SK-N-SH treated with all-trans-retinoic acid at 6 μM for 48 hours (cell line): ENCODE data around the gene LYRM1.
"Not testable (repeated sequence)": the region's sequence is repeated elsewhere in the genome, so short reads cannot be mapped to it uniquely, and the experiment has no call there.

ENCODE experiments used
- ATAC-seq: fragments of 200-7000 bp; cut with Tn5 transposase; 3 replicates; pipeline ENCODE4 v1.9.1; 2020; ENCODE audit warnings: mild to moderate bottlenecking, moderate library complexity
- ARNTL ChIP-seq: fragments of 450-650 bp; formaldehyde crosslinking; IDR thresholded peaks from 2 replicates; pipeline ENCODE4 v1.5.0; 2020; ENCODE audit warnings: low read depth, mild to moderate bottlenecking, moderate library complexity, borderline replicate concordance
- BACH2 ChIP-seq: fragments of 250-450 bp; sonication (Bioruptor Pico); IDR thresholded peaks from 2 replicates; pipeline ENCODE4 v1.9.0; 2021; ENCODE audit warnings: mild to moderate bottlenecking, borderline replicate concordance
- CREB5 ChIP-seq: fragments of 250-450 bp; sonication (Bioruptor Pico); IDR thresholded peaks from 2 replicates; pipeline ENCODE4 v1.5.1; 2020; ENCODE audit warnings: low read depth, mild to moderate bottlenecking, moderate library complexity
- CSDC2 ChIP-seq: fragments of 250-450 bp; sonication (Bioruptor Pico); IDR thresholded peaks from 2 replicates; pipeline ENCODE4 v1.5.0; 2020; ENCODE audit warnings: mild to moderate bottlenecking, moderate library complexity
- CSRNP3 ChIP-seq: fragments of 250-450 bp; sonication (Bioruptor Pico); IDR thresholded peaks from 2 replicates; pipeline ENCODE4 v1.5.1; 2021; ENCODE audit warnings: mild to moderate bottlenecking, moderate library complexity
- ESRRG ChIP-seq: fragments of 250-450 bp; sonication (Bioruptor Pico); IDR thresholded peaks from 2 replicates; pipeline ENCODE4 v1.6.1; 2021; ENCODE audit warnings: mild to moderate bottlenecking
- GLIS3 ChIP-seq: fragments of 250-450 bp; sonication (Bioruptor Pico); IDR thresholded peaks from 2 replicates; pipeline ENCODE4 v1.5.0; 2020; ENCODE audit warnings: mild to moderate bottlenecking, moderate library complexity
- ISL1 ChIP-seq: fragments of 250-450 bp; sonication (Bioruptor Pico); IDR thresholded peaks from 2 replicates; pipeline ENCODE4 v2.1.2; 2022; ENCODE audit warnings: mild to moderate bottlenecking, moderate library complexity
- OSR1 ChIP-seq: fragments of 250-450 bp; sonication (Bioruptor Pico); IDR thresholded peaks from 2 replicates; pipeline ENCODE4 v1.8.0; 2022; ENCODE audit warnings: moderate library complexity, mild to moderate bottlenecking, inconsistent platforms
- PATZ1 ChIP-seq: fragments of 250-450 bp; sonication (Bioruptor Pico); IDR thresholded peaks from 2 replicates; pipeline ENCODE4 v1.8.0; 2020; ENCODE audit warnings: mild to moderate bottlenecking, moderate library complexity, borderline replicate concordance
- POU6F1 ChIP-seq: fragments of 250-450 bp; sonication (Bioruptor Pico); IDR thresholded peaks from 2 replicates; pipeline ENCODE4 v1.8.0; 2021; ENCODE audit warnings: low read depth, mild to moderate bottlenecking, moderate library complexity, borderline replicate concordance
- PPARA ChIP-seq: fragments of 250-450 bp; sonication (Bioruptor Pico); IDR thresholded peaks from 2 replicates; pipeline ENCODE4 v1.5.0; 2020; ENCODE audit warnings: mild to moderate bottlenecking, borderline replicate concordance
- RARB ChIP-seq: fragments of 250-450 bp; sonication (Bioruptor Pico); IDR thresholded peaks from 2 replicates; pipeline ENCODE4 v1.8.0; 2021; ENCODE audit warnings: mild to moderate bottlenecking, moderate library complexity
- SNAI2 ChIP-seq: fragments of 250-450 bp; sonication (Bioruptor Pico); IDR thresholded peaks from 2 replicates; pipeline ENCODE4 v1.5.0; 2020; ENCODE audit warnings: mild to moderate bottlenecking, moderate library complexity
- TCF4 ChIP-seq: fragments of 250-450 bp; sonication (Bioruptor Pico); IDR thresholded peaks from 2 replicates; pipeline ENCODE4 v1.8.0; 2021; ENCODE audit warnings: mild to moderate bottlenecking, moderate library complexity, borderline replicate concordance
- TOX ChIP-seq: fragments of 250-450 bp; sonication (Bioruptor Pico); IDR thresholded peaks from 2 replicates; pipeline ENCODE4 v1.8.0; 2021; ENCODE audit warnings: mild to moderate bottlenecking, moderate library complexity, borderline replicate concordance
- TSHZ2 ChIP-seq: fragments of 250-450 bp; sonication (Bioruptor Pico); IDR thresholded peaks from 2 replicates; pipeline ENCODE4 v1.5.0; 2020; ENCODE audit warnings: mild to moderate bottlenecking, moderate library complexity
- ZC3H10 ChIP-seq: fragments of 250-450 bp; sonication (Bioruptor Pico); IDR thresholded peaks from 2 replicates; pipeline ENCODE4 v1.5.1; 2021; ENCODE audit warnings: mild to moderate bottlenecking, moderate library complexity
- ZFP3 ChIP-seq: fragments of 250-450 bp; sonication (Bioruptor Pico); IDR thresholded peaks from 2 replicates; pipeline ENCODE4 v1.5.0; 2020; ENCODE audit warnings: mild to moderate bottlenecking, moderate library complexity
- ZFP30 ChIP-seq: fragments of 450-650 bp; formaldehyde crosslinking; IDR thresholded peaks from 2 replicates; pipeline ENCODE4 v1.5.0; 2022; ENCODE audit warnings: mild to moderate bottlenecking, moderate library complexity
- ZNF565 ChIP-seq: fragments of 450-650 bp; formaldehyde crosslinking; conservative IDR thresholded peaks from 2 replicates; pipeline ENCODE4 v1.5.0; 2020; ENCODE audit warnings: low read depth, mild to moderate bottlenecking, moderate library complexity
- ZNF70 ChIP-seq: fragments of 450-650 bp; formaldehyde crosslinking; IDR thresholded peaks from 2 replicates; pipeline ENCODE4 v1.5.0; 2020; ENCODE audit warnings: mild to moderate bottlenecking, moderate library complexity
- ZNF8 ChIP-seq: fragments of 450-650 bp; formaldehyde crosslinking; IDR thresholded peaks from 2 replicates; pipeline ENCODE4 v1.5.0; 2020; ENCODE audit warnings: mild to moderate bottlenecking, moderate library complexity

LYRM1 gene

GRCh38 chr16:20968765-20969164 is 68.2 kb downstream of the LYRM1 start:
- TF ChIP-seq ZNF8 (CRISPR knock-in tag) (no peak), OSR1 (CRISPR knock-in tag) (no peak), ZFP3 (no peak), PATZ1 (no peak), RARB (CRISPR knock-in tag) (no peak), SNAI2 (CRISPR knock-in tag) (no peak)
- ATAC-seq: no peak

GRCh38 chr16:20969386-20969785 is 68.8 kb downstream of the LYRM1 start:
- ATAC-seq: no peak
- TF ChIP-seq PATZ1: no peak
- no peak for TF ChIP-seq OSR1 (CRISPR knock-in tag)
- TF ChIP-seq CSDC2: no peak
- TF ChIP-seq TOX (CRISPR knock-in tag): no peak
- no peak for TF ChIP-seq ZC3H10 (CRISPR knock-in tag)
- no peak for TF ChIP-seq CREB5 (CRISPR knock-in tag)
- TF ChIP-seq ZNF565 (CRISPR knock-in tag): no peak
- TF ChIP-seq CSRNP3 (CRISPR knock-in tag): no peak
- TF ChIP-seq ARNTL (CRISPR knock-in tag): no peak
- no peak for TF ChIP-seq ZFP30 (CRISPR knock-in tag)
- TF ChIP-seq TCF4 (CRISPR knock-in tag): no peak
- TF ChIP-seq SNAI2 (CRISPR knock-in tag): no peak

- TF ChIP-seq TCF4 (CRISPR knock-in tag) (no peak), OSR1 (CRISPR knock-in tag) (no peak), SNAI2 (CRISPR knock-in tag) (no peak), BACH2 (CRISPR knock-in tag) (no peak), ZFP3 (no peak), ZNF8 (CRISPR knock-in tag) (no peak), ZC3H10 (CRISPR knock-in tag) (no peak), CSRNP3 (CRISPR knock-in tag) (no peak), RARB (CRISPR knock-in tag) (no peak), ESRRG (CRISPR knock-in tag) (no peak), PATZ1 (no peak), CSDC2 (no peak), ZNF70 (CRISPR knock-in tag) (no peak), TSHZ2 (CRISPR knock-in tag) (no peak), PPARA (CRISPR knock-in tag) (no peak), ISL1 (CRISPR knock-in tag) (no peak), GLIS3 (CRISPR knock-in tag) (no peak), ZFP30 (CRISPR knock-in tag) (no peak), POU6F1 (CRISPR knock-in tag) (no peak)
- no peak; the same call in 2 of the 3 replicates for ATAC-seq
These were observed 70.8 kb downstream of the LYRM1 start for GRCh38 chr16:20971401-20971800.

- ATAC-seq: not testable (repeated sequence)
These were observed 72.6 kb downstream of the LYRM1 start for GRCh38 chr16:20973201-20973600.
